GM18520 (cell line): ENCODE measurements around the gene KRT79.

Experiments used
- ATAC-seq: cut with Tn5 transposase; IDR thresholded peaks from one replicate; pipeline ENCODE4 v1.9.1; 2021; ENCODE audit not compliant: unreplicated experiment

KRT79 gene

DNA sequence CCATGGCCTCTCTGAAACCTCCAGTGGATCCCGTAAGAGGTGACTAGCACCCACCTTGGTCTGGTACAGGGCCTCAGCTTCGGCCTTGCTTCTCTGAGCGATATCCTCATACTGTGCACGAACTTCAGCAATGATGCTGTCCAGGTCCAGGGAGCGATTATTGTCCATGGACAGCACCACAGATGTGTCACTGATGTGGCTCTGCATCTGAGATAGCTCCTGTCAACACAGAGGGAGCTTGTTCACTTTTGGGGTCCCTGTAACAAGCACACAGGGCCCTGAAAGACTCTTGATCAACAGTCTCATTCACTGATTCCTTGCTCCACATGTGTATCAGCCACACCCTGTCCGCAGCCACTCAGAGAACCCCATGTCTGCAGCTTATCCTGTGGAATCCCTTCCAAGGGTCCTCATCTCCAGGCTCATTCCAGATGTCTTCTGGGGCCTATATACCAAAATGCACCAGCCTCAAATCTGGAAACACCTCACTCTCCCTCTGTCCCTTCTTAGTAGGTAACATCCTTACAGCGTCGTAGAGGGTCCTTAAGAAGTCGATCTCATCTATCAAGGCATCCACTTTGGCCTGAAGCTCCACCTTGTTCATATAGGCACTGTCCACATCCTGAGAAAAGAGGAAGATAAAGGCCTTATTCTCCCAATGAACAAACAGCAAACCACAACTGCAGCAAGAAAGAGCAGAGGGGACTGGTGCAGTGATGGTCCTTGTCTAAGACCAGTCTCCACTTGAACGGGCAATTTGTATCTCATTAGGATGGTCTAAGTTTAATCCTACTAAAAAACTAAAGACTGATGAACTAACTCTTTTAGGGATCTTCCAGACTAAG lies 41.7 kb downstream of the KRT79 start:
- ATAC-seq: no peak

GRCh38 chr12:52791271-52792184 lies 42.6 kb downstream of the KRT79 start:
- no peak for ATAC-seq

DNA sequence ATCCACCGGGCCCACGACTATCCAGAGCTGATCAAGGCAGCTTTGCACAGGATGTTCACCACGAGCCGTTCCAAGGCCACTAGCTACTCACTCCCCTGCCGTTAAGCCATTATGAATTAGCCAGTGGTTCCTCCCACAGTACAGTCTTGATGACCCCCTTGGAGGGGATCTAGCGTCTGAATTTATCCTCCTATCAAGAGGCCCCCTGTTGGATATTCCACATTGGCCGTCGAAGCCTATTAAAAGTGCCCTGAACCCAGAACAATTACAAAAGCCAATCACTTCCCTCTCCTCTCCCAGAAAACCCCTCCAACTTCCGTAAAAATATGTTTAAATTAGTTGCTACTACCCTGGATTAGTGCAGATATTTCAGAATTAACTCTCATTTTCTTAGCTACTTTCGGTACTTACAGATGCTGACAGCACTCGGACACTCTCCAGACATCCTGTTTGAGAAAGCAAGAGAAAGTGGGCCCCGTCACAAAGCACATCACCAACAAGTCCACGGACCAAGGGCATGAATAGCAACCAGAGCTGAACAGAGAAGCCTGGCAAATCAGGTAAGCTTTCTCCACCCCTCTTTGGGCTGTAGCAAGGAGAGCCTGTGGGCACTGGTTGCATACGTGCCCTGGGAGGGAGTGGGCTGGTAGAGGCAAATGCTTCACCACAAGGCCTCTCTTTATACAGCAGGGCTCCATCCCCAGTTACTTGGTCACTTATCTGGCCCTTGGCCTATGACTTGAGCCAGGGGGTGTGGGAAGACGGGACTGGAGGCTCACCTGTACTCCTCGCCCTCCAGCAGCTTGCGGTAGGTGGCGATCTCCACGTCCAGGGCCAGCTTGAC lies 43.5 kb downstream of the KRT79 start:
- ATAC-seq: no peak

- ATAC-seq: no peak
These were observed 44.3 kb downstream of the KRT79 start for GRCh38 chr12:52789637-52790426.

DNA sequence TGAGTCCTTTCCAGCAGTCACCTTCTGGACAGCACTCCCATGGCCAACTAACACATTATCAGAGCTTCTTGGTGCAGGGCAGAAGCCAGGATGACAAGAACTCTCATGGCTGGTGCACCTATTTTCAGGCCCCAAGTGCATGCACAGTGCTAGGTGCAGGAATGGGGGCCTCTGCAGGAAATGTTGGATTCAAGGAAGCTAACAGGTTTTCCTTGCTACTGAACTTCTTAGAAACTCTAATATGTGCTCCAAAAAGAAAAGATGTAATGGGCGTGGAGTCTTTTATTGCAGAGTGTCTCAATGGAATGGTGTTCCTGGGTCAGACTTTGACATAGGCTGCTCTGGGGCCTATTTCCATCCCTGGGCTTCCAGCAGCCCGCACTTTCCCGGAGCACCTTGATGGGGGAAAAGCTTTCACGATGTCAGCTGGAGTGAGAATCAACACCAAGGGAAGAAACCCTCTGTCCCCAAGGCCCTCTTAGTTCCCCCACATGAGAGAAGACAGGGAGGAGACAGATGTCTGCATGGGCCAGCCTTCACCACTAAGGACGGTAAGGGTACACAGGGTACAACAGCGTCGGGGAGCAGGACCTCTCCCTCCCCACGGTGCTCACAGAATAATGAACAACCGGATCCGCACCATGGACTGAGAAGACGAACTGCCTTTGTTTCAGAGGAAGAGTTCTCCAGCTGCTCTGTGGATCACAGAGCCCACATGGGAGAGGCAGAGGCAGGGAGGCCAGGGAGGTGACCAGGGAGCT lies 45.1 kb downstream of the KRT79 start:
- no peak for ATAC-seq

GRCh38 chr12:52788192-52788875 lies 45.8 kb downstream of the KRT79 start:
- no peak for ATAC-seq

DNA sequence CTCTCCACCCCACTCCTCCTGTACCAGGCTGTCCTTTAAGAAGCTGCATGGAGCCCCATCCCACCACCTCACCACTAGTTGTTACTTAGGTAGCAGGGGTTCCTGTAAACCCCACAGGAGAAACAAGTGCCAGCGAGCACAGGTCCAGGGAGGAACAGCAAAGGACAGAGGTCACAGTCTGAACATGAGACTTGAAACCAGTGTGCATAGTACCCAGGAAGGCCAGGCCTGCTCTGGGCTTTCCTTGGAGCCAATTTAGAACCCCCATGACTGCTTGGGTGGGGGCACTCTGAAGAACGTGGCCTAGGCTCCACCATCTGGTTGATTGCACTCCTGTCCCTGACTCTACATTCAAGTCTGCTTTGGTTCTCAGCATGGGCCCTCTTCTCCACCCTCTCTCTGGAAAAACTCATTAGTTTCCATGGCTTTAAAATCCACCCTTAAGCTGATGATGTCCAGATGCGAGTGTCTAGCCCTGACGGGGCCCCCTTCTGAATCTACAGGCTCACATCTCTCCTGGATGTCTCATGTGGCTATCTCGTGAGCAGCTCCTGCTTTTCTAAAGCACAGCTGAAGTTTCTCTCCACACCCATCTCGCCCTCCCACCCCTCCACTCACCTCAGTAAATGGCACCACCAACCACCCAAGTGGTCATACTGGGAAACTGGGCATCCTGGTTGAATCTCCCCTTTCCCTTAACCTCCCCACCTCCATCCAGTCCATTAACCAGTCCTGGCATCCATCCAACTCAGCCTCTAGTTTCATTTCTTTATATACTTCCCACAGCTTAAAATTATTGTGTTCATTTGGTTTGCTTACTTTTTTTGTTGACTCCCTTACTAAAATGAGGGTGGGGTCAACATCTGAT lies 46.6 kb downstream of the KRT79 start:
- ATAC-seq: no peak

DNA sequence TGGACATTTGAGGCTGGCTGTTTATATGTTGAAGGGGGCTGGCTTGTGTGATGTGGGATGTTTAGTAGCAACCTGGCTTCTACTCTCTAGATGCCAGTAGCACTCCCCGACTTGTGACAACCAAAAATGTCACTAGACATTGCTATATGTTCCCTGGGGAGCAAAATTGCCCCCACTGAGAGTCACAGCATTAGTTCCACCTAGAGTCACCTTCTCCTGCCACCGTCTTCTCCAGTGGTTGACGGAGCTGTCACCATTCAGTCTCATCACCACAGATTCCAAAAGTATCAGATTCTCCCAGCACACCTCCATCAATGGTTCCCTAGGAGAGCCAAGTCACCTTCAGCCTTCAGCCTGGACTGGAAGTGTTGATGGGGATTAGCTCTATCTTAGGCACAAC lies 49.2 kb downstream of the KRT79 start:
- no peak for ATAC-seq

DNA sequence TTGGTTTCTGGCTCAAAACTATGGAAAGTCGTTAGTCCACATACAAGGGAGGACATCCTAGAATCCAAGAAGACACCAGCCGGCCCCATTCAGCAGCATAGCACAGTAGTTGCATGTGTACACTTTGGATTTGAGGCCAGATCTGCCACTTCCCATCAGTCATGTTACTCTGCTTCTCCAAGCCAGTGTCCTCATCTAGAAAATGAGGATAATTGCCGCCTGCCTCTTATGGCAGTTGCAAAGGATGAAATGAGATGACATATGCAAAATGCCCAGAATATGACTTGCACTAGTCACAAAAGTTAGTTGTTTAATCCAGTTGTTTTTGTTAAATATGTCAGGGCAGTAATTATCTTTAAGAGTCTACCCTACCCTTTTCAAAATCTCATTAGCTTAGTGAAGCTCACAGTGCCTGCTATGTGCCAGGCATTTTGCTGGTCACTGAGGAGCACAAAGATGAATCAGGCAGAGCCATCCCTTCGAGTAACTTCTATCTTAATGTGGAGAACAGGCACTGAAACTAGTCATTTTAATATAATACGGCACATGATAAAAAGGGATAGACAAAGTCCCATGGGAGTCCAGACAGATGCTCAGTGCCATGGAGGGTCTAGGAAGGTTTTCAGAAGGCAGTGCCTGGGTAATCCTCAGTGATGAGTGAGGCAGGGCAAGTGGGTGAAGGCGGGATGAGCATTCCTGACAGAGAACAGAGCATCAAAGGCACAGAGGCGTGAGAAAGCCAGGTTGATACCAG lies 50.4 kb downstream of the KRT79 start:
- no peak for ATAC-seq

DNA sequence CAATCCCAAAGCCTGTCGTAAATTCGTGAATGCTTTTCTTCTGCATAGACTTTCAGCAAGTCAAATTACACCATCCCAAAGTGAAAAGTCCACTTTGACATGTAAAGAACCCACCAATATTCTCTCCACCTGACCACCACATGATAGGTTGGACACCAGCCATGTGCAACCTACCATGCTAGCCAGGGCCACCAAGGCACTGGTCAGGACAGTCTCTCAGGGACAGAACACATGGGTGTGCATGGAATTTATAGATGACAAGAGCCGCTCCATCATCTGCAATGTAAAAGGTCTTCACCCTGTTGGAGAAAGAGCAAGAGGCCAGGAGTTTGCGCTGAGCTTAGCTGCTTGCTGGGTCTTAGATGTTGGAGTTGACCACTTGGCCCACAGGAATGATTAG lies 51.6 kb downstream of the KRT79 start:
- ATAC-seq: no peak

- no peak for ATAC-seq
These were observed 52.6 kb downstream of the KRT79 start for GRCh38 chr12:52781399-52782082.

GRCh38 chr12:52779914-52780313 lies 54.2 kb downstream of the KRT79 start:
- no peak for ATAC-seq

GRCh38 chr12:52778833-52779232 lies 55.3 kb downstream of the KRT79 start:
- no peak for ATAC-seq

- ATAC-seq: no peak
These were observed 56.5 kb downstream of the KRT79 start for GRCh38 chr12:52777566-52777965.

GRCh38 chr12:52776913-52777395 lies 57.2 kb downstream of the KRT79 start, which contains the start of gene KRT76:
TSS of gene KRT76 (minus strand) at chr12:52777345. CDS start at chr12:52777291, 54 bp downstream.
- ATAC-seq: no peak

GRCh38 chr12:52776435-52776834 lies 57.7 kb downstream of the KRT79 start:
- ATAC-seq: no peak
